ENCODE data around the gene BBX.

DNA sequence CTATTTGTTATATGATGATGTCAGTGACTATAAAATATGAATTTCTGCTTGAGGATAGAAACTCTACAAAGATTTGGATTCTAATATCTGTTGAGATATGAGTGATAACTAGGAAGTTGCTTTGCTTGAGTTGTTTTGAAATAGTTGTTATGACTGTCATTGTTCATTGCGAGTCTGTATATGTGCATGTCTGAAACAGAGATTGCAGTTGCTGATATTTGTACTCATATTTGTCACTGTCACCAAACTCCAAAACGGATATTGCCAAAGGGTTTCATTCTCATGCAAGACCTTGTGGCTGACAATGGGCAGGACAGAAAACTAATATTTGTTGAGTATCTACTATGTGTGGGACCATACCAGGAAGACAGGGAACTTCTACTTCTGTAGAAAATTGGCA lies 327.9 kb downstream of the BBX start:
- TF ChIP-seq CTCF (IDR thresholded peaks at IDR 0.05) (no peak), POLR2A (IDR thresholded peaks at IDR 0.05) (no peak)
